AG09319 (cell line): Measurements from ENCODE around the gene CETN2.

Experiments
- DNase-seq: peaks from one replicate; pipeline ENCODE4 v3.0.0-alpha.2; 2010; ENCODE audit warnings: low read depth; ENCODE audit errors: extremely low read depth
- TF ChIP-seq, protein P1 (sequence below): IDR thresholded peaks from 2 replicates; pipeline ENCODE4 v1.5.1; 2011; ENCODE audit warnings: low read depth, mild to moderate bottlenecking, inconsistent platforms, low read length, moderate library complexity

Gene CETN2

DNA sequence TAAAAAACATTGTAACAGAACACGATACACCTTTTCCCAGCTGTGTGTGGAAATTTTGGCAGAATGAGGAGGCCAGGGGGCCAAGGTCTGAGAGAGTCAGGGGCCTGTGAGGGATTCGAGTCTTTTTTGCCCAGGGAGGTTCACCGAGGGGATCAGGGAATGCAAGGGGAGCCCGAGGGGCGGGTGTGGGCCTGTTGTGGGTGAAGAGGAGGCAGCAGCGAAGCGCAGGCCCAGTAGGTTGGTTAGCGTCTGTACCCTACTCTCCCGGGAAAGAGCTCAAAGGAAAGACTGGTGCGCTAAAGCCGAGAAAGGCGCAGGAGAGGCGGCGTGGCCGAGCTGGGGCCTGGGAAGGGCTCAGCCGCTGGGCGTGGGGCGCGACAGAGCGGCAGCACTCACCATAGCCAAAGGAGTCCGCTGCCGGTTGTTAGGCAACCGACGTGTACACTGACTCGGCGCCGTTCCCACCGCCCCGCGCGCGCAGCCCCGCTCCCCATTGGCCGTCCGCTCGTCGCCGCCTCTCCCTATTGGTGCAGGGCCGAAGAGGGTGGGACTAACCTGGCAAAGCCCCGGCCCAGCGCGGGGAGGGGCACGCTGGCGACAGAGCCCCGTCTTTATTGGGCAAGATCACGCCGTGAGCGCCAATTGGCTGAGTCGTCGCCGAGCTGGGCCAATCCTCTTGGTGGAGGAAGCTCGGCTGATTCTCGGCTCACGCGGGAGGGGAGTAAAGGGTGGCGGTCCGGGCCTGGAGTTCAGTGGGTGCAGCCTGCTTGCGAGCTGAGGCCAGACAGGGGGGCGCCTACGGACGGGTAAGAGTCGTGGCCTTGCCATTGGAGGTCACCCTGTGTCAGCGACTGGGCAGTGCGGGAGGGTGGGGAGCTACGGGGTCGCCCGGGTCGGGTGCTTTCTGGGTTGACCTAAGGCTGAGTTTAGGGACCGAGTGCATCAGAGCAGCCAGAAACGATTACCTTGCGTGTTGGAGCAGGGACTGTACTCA, at the start of gene CETN2, which contains the start of gene NSDHL:
Gene CETN2 (minus strand): TSS at position 446 of the 994 bp plus-strand sequence. CDS start 47 bp downstream, at position 399.
Gene NSDHL (plus strand): TSS at position 752 of the 994 bp plus-strand sequence. CDS start 15,262 bp downstream, outside the sequence.
- TF ChIP-seq, protein P1, sequence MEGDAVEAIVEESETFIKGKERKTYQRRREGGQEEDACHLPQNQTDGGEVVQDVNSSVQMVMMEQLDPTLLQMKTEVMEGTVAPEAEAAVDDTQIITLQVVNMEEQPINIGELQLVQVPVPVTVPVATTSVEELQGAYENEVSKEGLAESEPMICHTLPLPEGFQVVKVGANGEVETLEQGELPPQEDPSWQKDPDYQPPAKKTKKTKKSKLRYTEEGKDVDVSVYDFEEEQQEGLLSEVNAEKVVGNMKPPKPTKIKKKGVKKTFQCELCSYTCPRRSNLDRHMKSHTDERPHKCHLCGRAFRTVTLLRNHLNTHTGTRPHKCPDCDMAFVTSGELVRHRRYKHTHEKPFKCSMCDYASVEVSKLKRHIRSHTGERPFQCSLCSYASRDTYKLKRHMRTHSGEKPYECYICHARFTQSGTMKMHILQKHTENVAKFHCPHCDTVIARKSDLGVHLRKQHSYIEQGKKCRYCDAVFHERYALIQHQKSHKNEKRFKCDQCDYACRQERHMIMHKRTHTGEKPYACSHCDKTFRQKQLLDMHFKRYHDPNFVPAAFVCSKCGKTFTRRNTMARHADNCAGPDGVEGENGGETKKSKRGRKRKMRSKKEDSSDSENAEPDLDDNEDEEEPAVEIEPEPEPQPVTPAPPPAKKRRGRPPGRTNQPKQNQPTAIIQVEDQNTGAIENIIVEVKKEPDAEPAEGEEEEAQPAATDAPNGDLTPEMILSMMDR, result no peak

DNA sequence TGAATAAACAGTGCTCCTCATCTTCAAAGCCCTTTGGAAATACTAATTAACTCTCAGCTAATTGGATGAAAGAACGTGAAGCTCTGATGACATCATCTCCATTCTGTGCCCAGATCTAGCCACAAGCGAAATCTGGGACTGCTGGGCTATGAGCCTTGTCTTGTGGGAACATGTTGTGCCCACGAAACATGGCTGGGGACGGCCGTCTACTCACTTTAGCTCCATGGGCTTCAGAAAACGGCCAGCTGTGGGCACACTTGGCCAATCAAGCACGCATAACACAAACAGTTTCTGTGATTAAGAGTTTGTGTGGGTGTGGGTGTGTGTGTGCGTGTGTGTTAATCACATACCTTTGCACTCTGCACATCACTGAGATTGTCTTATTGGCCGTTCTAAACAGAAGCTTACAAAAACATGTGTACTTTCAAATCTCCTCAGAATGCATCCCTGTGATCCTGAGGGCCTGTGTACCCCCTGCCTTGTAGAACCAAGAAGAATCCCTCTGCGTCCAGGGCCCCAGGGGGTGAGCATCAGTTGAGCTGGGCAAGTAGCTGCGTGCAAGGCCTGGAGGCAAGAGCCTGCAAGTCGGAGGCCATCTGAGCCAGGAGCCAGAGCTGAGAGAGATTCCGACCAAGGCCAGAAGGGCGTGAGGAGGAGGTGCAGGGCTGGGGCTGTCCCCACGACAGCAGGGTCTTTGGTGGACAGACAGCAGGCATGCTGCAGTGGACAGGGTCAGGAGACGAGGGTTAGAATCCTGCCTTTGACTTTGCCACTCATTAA, 48.6 kb upstream of the CETN2 start:
- no peak for DNase-seq
- TF ChIP-seq, protein P1, result no peak

More for the DNA sequence above, at the start of gene CETN2, which contains the start of gene NSDHL:
- peak; percentile 87 for DNase-seq

DNA sequence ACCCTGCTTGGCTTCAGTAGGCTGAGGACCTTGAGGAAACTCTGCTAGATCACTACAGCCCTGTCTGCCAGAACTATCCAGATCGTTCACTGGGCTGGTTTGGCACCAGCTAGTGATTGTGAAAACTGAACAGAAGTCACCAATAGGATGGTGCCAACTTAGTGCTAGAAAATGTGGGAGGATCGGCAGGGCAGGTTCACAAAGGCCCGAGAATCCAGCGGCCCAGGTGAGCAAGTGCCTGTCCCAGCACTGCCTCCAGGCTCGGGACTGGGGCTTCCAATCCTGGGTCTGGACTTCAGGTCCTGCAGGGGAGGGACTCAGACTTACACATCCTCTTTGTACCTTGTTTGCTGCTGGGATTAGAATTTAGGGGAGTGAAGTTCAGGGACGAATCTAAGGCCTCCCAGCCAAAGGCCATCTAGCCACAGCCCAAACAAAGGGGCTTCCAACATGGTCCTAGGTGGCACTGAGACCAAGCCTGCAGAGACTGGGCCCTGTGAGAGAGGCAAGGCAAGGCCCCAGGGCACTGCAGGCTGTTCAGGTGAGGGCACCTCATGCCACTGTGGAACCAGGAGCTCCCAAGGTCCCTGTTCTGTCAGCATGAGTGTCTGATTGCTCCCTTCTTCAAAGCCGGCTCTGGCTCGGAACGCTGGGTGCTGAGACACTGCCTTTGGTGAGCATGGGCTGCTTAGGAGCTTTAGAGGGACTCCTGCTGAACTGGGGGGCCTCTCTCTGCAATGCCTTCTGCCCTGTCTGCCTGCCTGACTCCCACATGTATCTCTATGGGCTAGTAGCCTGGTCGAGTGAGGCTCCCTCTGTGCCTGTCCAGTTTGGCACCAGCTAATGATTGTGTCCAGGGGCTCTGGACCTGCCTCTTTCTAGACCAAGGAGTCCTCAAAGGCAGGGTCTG, 46.6 kb upstream of the CETN2 start:
- TF ChIP-seq, protein P1, result no peak

DNA sequence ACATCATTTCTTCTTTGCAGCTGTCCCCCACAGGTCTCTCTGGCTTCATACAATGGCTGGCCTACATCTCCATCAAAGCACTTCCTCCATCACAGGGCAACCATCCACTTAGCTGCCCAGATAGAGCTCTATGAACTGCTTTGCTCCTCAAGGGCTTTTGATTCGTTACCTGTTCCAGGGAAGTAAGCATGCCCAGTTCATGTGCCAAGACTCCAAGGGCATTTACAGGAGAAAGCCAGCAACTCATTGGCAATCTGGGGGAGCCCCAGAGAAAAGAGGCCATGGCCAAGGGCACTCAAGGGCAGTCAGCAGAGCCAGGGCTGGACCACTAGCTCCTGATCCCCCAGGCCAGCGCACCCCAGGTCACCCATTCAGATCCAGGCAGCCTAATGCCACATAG, 42.8 kb upstream of the CETN2 start:
- TF ChIP-seq, protein P1, result no peak
- DNase-seq, result no peak

More for the DNA sequence above, 46.6 kb upstream of the CETN2 start:
- no peak for DNase-seq

DNA sequence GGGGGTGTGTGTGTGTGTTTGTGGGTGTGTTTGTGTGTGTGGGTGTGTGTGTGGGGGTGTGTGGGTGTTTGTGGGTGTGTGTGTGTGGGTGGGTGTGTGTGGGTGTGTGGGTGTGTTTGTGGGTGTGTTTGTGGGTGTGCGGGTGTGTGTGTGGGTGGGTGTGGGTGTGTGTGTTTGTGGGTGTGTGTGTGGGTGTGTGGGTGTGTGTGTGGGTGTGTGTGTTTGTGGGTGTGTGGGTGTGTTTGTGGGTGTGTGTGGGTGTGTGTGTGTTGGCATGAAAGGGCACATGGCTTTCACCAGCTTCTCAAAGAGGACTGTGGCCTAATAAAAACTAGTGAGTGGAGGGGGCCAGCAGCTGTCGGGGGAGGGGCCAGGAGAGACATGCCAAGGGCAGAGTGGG, 42.0 kb upstream of the CETN2 start:
- TF ChIP-seq, protein P1, result no peak
- DNase-seq, result no peak

DNA sequence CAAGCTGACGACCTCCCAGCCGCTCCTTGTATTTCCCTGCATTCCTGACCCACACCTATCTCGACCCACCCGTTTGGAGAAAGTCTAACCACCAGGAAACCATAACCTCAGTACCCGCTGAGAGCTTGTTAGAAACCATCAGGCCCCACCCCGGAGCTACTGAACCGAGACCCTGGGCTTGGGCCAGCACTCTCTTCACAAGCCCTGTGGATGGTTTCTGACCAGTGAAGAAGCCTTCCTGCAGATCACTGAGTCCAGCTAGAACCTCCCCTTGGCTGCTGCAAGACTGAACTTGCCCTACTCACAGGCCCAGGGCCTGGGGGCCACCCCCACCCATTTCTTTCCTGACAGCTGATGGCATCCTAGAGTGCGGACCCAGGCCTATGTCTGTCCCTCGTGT, 40.7 kb upstream of the CETN2 start:
- DNase-seq, result no peak
- TF ChIP-seq, protein P1, result no peak
